ENCODE data around the gene RELA. TPM values are rescaled to one million over a fixed set of nuclear protein-coding genes. Genes with fewer than 3 reads are reported as not detected.
"Not testable (repeated sequence)": the region's sequence is repeated elsewhere in the genome, so short reads cannot be mapped to it uniquely, and the experiment has no call there.

The RELA gene
- total RNA-seq, 2 donors from 2014 or later, result 51.8 to 98.4 TPM

DNA sequence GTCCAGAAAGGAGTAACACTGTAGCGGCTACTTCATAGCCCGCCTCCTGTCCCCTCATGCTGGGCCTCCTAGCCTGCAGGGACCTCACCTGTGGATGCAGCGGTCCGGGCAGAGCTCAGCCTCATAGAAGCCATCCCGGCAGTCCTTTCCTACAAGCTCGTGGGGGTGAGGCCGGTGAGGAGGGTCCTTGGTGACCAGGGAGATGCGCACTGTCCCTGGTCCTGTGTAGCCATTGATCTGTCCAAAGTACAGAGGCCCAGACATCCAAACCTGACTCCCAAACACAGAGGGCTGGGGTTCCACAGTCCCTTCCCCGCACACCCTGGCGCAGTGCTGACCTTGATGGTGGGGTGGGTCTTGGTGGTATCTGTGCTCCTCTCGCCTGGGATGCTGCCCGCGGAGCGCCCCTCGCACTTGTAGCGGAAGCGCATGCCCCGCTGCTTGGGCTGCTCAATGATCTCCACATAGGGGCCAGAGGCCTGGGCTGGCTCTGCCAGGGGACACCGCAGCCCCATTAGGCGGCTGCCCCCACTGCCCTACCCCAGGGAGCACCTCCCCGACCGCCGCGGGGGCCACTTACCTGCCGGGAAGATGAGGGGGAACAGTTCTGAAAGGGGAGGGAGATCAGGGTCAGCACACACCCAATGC lies 993 bp downstream of the RELA start:
- Histone ChIP-seq H3K27ac (peak overlapping the region; percentile 98 to 99), H3K9me3 (no peaks in the 10 kb centered on the region), H3K4me3 (peak overlapping the region; percentile 97 to 100), H3K36me3 (peaks cover 19 to 25% of the 10 kb centered on the region in 2 donors), H3K4me1 (replicated peaks) (peaks cover 15% of the 10 kb centered on the region), H3K27me3 (replicated peaks; ENCODE audit: insufficient read depth) (no peaks in the 10 kb centered on the region)
- 41% methylated on average over 25 of the region's 25 CpGs for WGBS
- TF ChIP-seq, protein P1, sequence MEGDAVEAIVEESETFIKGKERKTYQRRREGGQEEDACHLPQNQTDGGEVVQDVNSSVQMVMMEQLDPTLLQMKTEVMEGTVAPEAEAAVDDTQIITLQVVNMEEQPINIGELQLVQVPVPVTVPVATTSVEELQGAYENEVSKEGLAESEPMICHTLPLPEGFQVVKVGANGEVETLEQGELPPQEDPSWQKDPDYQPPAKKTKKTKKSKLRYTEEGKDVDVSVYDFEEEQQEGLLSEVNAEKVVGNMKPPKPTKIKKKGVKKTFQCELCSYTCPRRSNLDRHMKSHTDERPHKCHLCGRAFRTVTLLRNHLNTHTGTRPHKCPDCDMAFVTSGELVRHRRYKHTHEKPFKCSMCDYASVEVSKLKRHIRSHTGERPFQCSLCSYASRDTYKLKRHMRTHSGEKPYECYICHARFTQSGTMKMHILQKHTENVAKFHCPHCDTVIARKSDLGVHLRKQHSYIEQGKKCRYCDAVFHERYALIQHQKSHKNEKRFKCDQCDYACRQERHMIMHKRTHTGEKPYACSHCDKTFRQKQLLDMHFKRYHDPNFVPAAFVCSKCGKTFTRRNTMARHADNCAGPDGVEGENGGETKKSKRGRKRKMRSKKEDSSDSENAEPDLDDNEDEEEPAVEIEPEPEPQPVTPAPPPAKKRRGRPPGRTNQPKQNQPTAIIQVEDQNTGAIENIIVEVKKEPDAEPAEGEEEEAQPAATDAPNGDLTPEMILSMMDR (IDR thresholded peaks at IDR 0.05), result no peak
- TF ChIP-seq POLR2AphosphoS5 (IDR thresholded peaks at IDR 0.05) (no peak), POLR2A (IDR thresholded peaks at IDR 0.05) (no peak)
- DNase-seq (ENCODE audit: low spot score), result no peak
- intact Hi-C loops (cut with DNase I), result loop anchor here (5.0 kb wide), 1 partner anchor 84 kb away; the partner anchor contains the start of gene EHBP1L1

DNA sequence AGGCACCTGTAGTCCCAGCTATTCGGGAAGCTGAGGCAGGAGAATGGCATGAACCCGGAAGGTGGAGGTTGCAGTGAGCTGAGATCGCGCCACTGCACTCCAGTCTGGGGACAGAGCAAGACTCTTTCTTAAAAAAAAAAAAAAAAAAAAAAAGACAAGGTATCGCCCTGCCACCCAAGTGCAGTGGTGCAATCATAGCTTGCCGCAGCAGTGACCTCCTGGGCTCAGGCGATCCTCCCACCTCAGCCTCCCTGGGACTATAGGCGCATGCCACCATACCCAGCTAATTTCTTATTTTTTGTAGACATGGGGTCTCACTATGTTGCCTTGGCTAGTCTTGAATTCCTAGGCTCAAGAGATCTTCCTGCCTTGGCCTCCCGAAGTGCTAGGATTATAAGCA lies 1.8 kb downstream of the RELA start:
- 90% methylated on average over 9 of the region's 9 CpGs for WGBS
- H3K27me3 ChIP-seq (replicated peaks; ENCODE audit: insufficient read depth); DNase-seq (ENCODE audit: low spot score); H3K9me3 ChIP-seq: not testable (repeated sequence)
- H3K36me3 ChIP-seq, result peaks cover 19 to 31% of the 10 kb centered on the region in 2 donors
- peaks cover 15% of the 10 kb centered on the region for H3K4me1 ChIP-seq (replicated peaks)
- intact Hi-C loops (cut with DNase I), result loop anchor here (5.0 kb wide), 1 partner anchor 84 kb away; the partner anchor contains the start of gene EHBP1L1
- H3K4me3 ChIP-seq, result peak overlapping the region in 1 of 2 donors; percentile 100
- peak overlapping the region in 1 of 2 donors; percentile 98 for H3K27ac ChIP-seq

DNA sequence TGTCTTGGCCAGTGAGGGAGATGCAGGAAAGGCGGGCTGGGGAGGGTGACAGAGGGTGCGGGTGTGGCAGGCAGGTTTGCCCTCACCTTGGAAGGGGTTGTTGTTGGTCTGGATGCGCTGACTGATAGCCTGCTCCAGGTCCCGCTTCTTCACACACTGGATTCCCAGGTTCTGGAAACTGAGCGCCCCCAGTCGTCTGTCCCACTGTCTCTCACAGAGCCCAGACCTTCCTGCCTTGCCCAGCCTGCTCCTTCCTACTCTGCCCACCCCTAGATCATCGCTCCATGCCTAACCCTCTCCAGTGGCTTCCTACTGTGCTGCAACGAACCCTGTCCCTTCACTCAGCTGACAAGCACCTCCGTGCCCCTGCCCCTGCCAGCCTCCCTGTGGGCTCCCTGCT lies 2.7 kb downstream of the RELA start:
- intact Hi-C loops (cut with DNase I), result loop anchor here (5.0 kb wide), 1 partner anchor 83 kb away; the partner anchor contains the start of gene EHBP1L1
- H3K9me3 ChIP-seq, result no peaks in the 10 kb centered on the region
- DNase-seq (ENCODE audit: low spot score), result no peak
- H3K4me1 ChIP-seq (replicated peaks), result peaks cover 15% of the 10 kb centered on the region
- H3K36me3 ChIP-seq, result peaks cover 19 to 40% of the 10 kb centered on the region in 2 donors
- H3K27ac ChIP-seq, result no peak overlapping the region
- no peak for TF ChIP-seq POLR2AphosphoS5 (IDR thresholded peaks at IDR 0.05)
- no peak for TF ChIP-seq POLR2A (IDR thresholded peaks at IDR 0.05)
- TF ChIP-seq, protein P1 (IDR thresholded peaks at IDR 0.05), result no peak
- no peak overlapping the region for H3K4me3 ChIP-seq
- 96% methylated on average over 9 of the region's 9 CpGs for WGBS
- no peaks in the 10 kb centered on the region for H3K27me3 ChIP-seq (replicated peaks; ENCODE audit: insufficient read depth)

DNA sequence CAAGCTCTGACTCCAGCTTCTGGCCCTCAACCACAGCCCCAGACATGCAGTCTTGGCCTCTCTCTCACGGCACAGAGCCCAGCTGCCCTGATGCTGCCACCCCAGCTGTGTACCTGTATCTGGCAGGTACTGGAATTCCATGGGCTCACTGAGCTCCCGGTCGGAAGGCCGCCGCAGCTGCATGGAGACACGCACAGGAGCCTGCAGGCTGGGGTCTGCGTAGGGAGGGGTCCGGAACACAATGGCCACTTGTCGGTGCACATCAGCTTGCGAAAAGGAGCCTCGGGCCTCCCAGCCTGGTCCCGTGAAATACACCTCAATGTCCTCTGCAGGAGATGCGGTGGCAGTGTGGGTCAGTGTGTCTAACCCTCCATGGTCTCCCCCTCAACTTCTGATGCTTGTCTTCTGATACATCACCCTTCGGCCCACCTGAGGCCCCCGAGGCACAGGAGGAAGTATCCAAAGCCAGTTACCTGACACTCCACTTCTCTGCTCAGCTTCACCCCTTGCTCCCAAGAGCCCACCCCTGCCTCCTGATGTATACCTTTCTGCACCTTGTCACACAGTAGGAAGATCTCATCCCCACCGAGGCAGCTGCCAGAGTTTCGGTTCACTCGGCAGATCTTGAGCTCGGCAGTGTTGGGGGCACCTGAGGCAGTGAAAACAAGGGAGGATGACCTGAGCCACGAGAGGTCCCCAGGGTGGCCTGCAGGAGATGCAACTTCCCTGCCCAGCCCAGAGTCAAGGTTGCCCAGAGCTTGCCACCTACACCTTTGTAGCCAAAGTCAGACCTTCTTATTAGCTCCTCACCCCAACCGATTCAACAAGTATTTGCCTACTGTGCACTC lies 4.3 kb downstream of the RELA start:
- TF ChIP-seq, protein P1 (IDR thresholded peaks at IDR 0.05), result no peak
- no peak for TF ChIP-seq POLR2A (IDR thresholded peaks at IDR 0.05)
- TF ChIP-seq POLR2AphosphoS5 (IDR thresholded peaks at IDR 0.05), result no peak
- Histone ChIP-seq H3K27ac (no peak overlapping the region), H3K27me3 (replicated peaks; ENCODE audit: insufficient read depth) (no peaks in the 10 kb centered on the region), H3K36me3 (peaks cover 19 to 49% of the 10 kb centered on the region in 2 donors), H3K4me3 (no peak overlapping the region), H3K4me1 (replicated peaks) (peaks cover 21% of the 10 kb centered on the region), H3K9me3 (no peaks in the 10 kb centered on the region)
- WGBS, result 91% methylated on average over 21 of the region's 21 CpGs
- no peak for DNase-seq (ENCODE audit: low spot score)
- intact Hi-C loops (cut with DNase I), result no loop called here

DNA sequence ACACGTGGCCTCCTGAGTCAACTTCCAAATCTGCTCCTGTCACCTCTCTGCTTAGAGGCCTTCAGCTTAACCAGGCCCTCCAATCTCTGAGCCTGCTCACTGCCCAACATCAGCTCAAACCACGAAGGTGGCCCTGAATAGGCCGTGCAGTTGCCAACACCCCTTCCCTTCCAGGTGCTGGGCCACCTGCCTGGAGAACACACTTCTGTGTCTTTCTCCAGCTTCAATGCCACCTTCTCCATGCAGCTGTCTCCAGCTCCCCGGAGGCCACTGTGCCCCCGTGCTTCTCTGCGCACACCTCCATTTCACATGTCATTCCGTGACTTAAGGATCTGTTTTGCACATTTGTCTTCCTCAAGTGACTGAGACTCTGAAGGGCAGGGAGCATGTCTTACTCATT lies 5.3 kb downstream of the RELA start:
- H3K27me3 ChIP-seq (replicated peaks; ENCODE audit: insufficient read depth), result no peaks in the 10 kb centered on the region
- peaks cover 19 to 49% of the 10 kb centered on the region in 2 donors for H3K36me3 ChIP-seq
- H3K27ac ChIP-seq, result no peak overlapping the region
- WGBS, result 92% methylated on average over 7 of the region's 7 CpGs
- intact Hi-C loops (cut with DNase I), result no loop called here
- H3K4me1 ChIP-seq (replicated peaks), result peaks cover 21% of the 10 kb centered on the region
- TF ChIP-seq POLR2A (IDR thresholded peaks at IDR 0.05) (no peak), POLR2AphosphoS5 (IDR thresholded peaks at IDR 0.05) (no peak)
- TF ChIP-seq, protein P1 (IDR thresholded peaks at IDR 0.05), result no peak
- no peak for DNase-seq (ENCODE audit: low spot score)
- H3K4me3 ChIP-seq, result no peak overlapping the region
- no peaks in the 10 kb centered on the region for H3K9me3 ChIP-seq

Measured in prostate gland (tissue), 2 donors.